ENCODE measurements around the gene HMG20B.

HMG20B gene

GRCh38 chr19:3524904-3525451 is 47.8 kb upstream of the HMG20B start:
- TF ChIP-seq FOXM1 (IDR thresholded peaks at IDR 0.05; ENCODE audit: borderline replicate concordance, low read depth) (no peak), REST (IDR thresholded peaks at IDR 0.05; ENCODE audit: low read depth) (no peak), TEAD4 (IDR thresholded peaks at IDR 0.05) (no peak), EGR1 (IDR thresholded peaks at IDR 0.05) (no peak), RAD21 (IDR thresholded peaks at IDR 0.05; ENCODE audit: low read depth) (no peak), TCF12 (IDR thresholded peaks at IDR 0.05; ENCODE audit: low read depth) (no peak), NFIC (IDR thresholded peaks at IDR 0.05) (no peak), EP300 (IDR thresholded peaks at IDR 0.05; ENCODE audit: borderline replicate concordance) (no peak), CEBPB (IDR thresholded peaks at IDR 0.05) (no peak)
- TF ChIP-seq, protein P1, sequence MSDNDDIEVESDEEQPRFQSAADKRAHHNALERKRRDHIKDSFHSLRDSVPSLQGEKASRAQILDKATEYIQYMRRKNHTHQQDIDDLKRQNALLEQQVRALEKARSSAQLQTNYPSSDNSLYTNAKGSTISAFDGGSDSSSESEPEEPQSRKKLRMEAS (IDR thresholded peaks at IDR 0.05), result no peak
- TF ChIP-seq, protein P2, sequence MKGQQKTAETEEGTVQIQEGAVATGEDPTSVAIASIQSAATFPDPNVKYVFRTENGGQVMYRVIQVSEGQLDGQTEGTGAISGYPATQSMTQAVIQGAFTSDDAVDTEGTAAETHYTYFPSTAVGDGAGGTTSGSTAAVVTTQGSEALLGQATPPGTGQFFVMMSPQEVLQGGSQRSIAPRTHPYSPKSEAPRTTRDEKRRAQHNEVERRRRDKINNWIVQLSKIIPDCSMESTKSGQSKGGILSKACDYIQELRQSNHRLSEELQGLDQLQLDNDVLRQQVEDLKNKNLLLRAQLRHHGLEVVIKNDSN (IDR thresholded peaks at IDR 0.05), result no peak

GRCh38 chr19:3526507-3527237 is 46.1 kb upstream of the HMG20B start:
- TF ChIP-seq TCF12 (IDR thresholded peaks at IDR 0.05; ENCODE audit: low read depth) (no peak), REST (IDR thresholded peaks at IDR 0.05; ENCODE audit: low read depth) (no peak), RAD21 (IDR thresholded peaks at IDR 0.05; ENCODE audit: low read depth) (no peak), EGR1 (IDR thresholded peaks at IDR 0.05) (no peak), EP300 (IDR thresholded peaks at IDR 0.05; ENCODE audit: borderline replicate concordance) (no peak), TAF1 (IDR thresholded peaks at IDR 0.05; ENCODE audit: low read depth) (no peak), FOXM1 (IDR thresholded peaks at IDR 0.05; ENCODE audit: borderline replicate concordance, low read depth) (no peak), YY1 (IDR thresholded peaks at IDR 0.05; ENCODE audit: low read depth) (no peak), ZBTB7A (IDR thresholded peaks at IDR 0.05; ENCODE audit: low read depth) (no peak), TEAD4 (IDR thresholded peaks at IDR 0.05) (no peak), CREB1 (IDR thresholded peaks at IDR 0.05; ENCODE audit: low read depth) (no peak), NFIC (IDR thresholded peaks at IDR 0.05) (no peak), CEBPB (IDR thresholded peaks at IDR 0.05) (no peak)
- TF ChIP-seq, protein P2 (IDR thresholded peaks at IDR 0.05), result no peak
- TF ChIP-seq, protein P1 (IDR thresholded peaks at IDR 0.05), result no peak

- TF ChIP-seq EGR1 (IDR thresholded peaks at IDR 0.05) (no peak), FOXM1 (IDR thresholded peaks at IDR 0.05; ENCODE audit: borderline replicate concordance, low read depth) (no peak), RAD21 (IDR thresholded peaks at IDR 0.05; ENCODE audit: low read depth) (no peak), CREB1 (IDR thresholded peaks at IDR 0.05; ENCODE audit: low read depth) (no peak), TCF12 (IDR thresholded peaks at IDR 0.05; ENCODE audit: low read depth) (no peak), TAF1 (IDR thresholded peaks at IDR 0.05; ENCODE audit: low read depth) (no peak), ZBTB7A (IDR thresholded peaks at IDR 0.05; ENCODE audit: low read depth) (no peak), NFIC (IDR thresholded peaks at IDR 0.05) (no peak), YY1 (IDR thresholded peaks at IDR 0.05; ENCODE audit: low read depth) (no peak), REST (IDR thresholded peaks at IDR 0.05; ENCODE audit: low read depth) (no peak), TEAD4 (IDR thresholded peaks at IDR 0.05) (no peak), CEBPB (IDR thresholded peaks at IDR 0.05) (no peak), EP300 (IDR thresholded peaks at IDR 0.05; ENCODE audit: borderline replicate concordance) (no peak)
- TF ChIP-seq, protein P2 (IDR thresholded peaks at IDR 0.05), result no peak
- TF ChIP-seq, protein P1 (IDR thresholded peaks at IDR 0.05), result no peak
Observed at GRCh38 chr19:3527238-3527910, 45.4 kb upstream of the HMG20B start.
